ENCODE data around the gene MAPK4.
"Not testable (repeated sequence)": the region's sequence is repeated elsewhere in the genome, so short reads cannot be mapped to it uniquely, and the experiment has no call there.

Gene MAPK4

GRCh38 chr18:50558948-50559751 is 737 bp upstream of the MAPK4 start:
- no peak overlapping the region for H3K9ac ChIP-seq (ENCODE audit: low read depth, low read length, poor library complexity, severe bottlenecking)
- no peak overlapping the region for H3K4me3 ChIP-seq (ENCODE audit: low read length, poor library complexity, severe bottlenecking)
- no peaks in the 10 kb centered on the region for H4K20me1 ChIP-seq (ENCODE audit: insufficient read depth, low read length, poor library complexity, severe bottlenecking)
- no peaks in the 10 kb centered on the region for H3F3A ChIP-seq (ENCODE audit: low read depth)
- no peaks in the 10 kb centered on the region for H3K36me3 ChIP-seq (ENCODE audit: insufficient read depth, low read length)
- TF ChIP-seq EZH2phosphoT487 (IDR thresholded peaks at IDR 0.05; ENCODE audit: borderline replicate concordance) (no peak), CTCF (conservative IDR thresholded peaks at IDR 0.05; ENCODE audit: low read length) (no peak)
- no peaks in the 10 kb centered on the region for H3K27me3 ChIP-seq (ENCODE audit: insufficient read depth, low read length, poor library complexity, severe bottlenecking)
- no peaks in the 10 kb centered on the region for H3K4me1 ChIP-seq (ENCODE audit: insufficient read depth, low read length, poor library complexity, severe bottlenecking)
- H3K9me2 ChIP-seq (replicated peaks; ENCODE audit: low read depth, low read length) = no peaks in the 10 kb centered on the region
- H2AFZ ChIP-seq (ENCODE audit: low read length) = no peak overlapping the region
- H3K9me3 ChIP-seq (ENCODE audit: insufficient read depth, low read depth, low read length) = peaks cover 11% of the 10 kb centered on the region; the same call in 1 of the 2 replicates
- no peak overlapping the region for H3K4me2 ChIP-seq (ENCODE audit: low read depth, low read length, poor library complexity, severe bottlenecking)
- no peaks in the 10 kb centered on the region for H3K79me2 ChIP-seq (ENCODE audit: insufficient read depth, low read length)

- H3K4me2 ChIP-seq (ENCODE audit: low read depth, low read length, poor library complexity, severe bottlenecking) = no peak overlapping the region
- no peaks in the 10 kb centered on the region for H3K9me2 ChIP-seq (replicated peaks; ENCODE audit: low read depth, low read length)
- peaks cover 7% of the 10 kb centered on the region; the same call in 1 of the 2 replicates for H3K9me3 ChIP-seq (ENCODE audit: insufficient read depth, low read depth, low read length)
- H3F3A ChIP-seq (ENCODE audit: low read depth) = no peaks in the 10 kb centered on the region
- no peak overlapping the region for H2AFZ ChIP-seq (ENCODE audit: low read length)
- TF ChIP-seq CTCF (conservative IDR thresholded peaks at IDR 0.05; ENCODE audit: low read length) = no peak
- TF ChIP-seq EZH2phosphoT487 (IDR thresholded peaks at IDR 0.05; ENCODE audit: borderline replicate concordance) = no peak
- no peaks in the 10 kb centered on the region for H3K36me3 ChIP-seq (ENCODE audit: insufficient read depth, low read length)
- no peaks in the 10 kb centered on the region for H3K27me3 ChIP-seq (ENCODE audit: insufficient read depth, low read length, poor library complexity, severe bottlenecking)
- H3K9ac ChIP-seq (ENCODE audit: low read depth, low read length, poor library complexity, severe bottlenecking) = no peak overlapping the region
- H3K79me2 ChIP-seq (ENCODE audit: insufficient read depth, low read length) = no peaks in the 10 kb centered on the region
- H4K20me1 ChIP-seq (ENCODE audit: insufficient read depth, low read length, poor library complexity, severe bottlenecking) = no peaks in the 10 kb centered on the region
- no peak overlapping the region for H3K4me3 ChIP-seq (ENCODE audit: low read length, poor library complexity, severe bottlenecking)
- H3K4me1 ChIP-seq (ENCODE audit: insufficient read depth, low read length, poor library complexity, severe bottlenecking) = no peaks in the 10 kb centered on the region
These were observed 1.1 kb downstream of the MAPK4 start for GRCh38 chr18:50560681-50561629.

DNA sequence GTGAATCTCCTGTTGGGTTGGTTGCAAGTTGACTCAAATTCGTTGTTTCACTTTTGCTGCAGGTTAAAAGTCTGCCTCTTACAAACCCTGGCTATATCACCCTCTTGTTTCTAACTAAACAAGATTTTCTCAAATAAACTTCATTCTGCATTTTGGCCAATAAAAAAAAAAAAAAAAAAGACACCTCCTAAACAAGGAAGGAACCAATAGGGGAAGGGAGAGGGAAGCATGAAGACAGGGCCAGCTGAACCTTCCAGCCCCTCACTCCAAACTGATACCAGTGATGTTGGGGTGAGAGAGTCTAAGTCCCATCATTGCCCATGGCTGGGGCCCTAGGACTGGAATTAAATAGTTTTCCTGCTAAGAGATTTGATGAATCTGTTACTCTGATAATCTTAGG is 2.4 kb downstream of the MAPK4 start:
- H3K9me2 ChIP-seq (replicated peaks; ENCODE audit: low read depth, low read length); H3K4me1 ChIP-seq (ENCODE audit: insufficient read depth, low read length, poor library complexity, severe bottlenecking); H3K4me2 ChIP-seq (ENCODE audit: low read depth, low read length, poor library complexity, severe bottlenecking); H3K36me3 ChIP-seq (ENCODE audit: insufficient read depth, low read length); H3K27me3 ChIP-seq (ENCODE audit: insufficient read depth, low read length, poor library complexity, severe bottlenecking); H3F3A ChIP-seq (ENCODE audit: low read depth); H2AFZ ChIP-seq (ENCODE audit: low read length); H3K9ac ChIP-seq (ENCODE audit: low read depth, low read length, poor library complexity, severe bottlenecking); H3K4me3 ChIP-seq (ENCODE audit: low read length, poor library complexity, severe bottlenecking); H3K79me2 ChIP-seq (ENCODE audit: insufficient read depth, low read length); H3K9me3 ChIP-seq (ENCODE audit: insufficient read depth, low read depth, low read length); H4K20me1 ChIP-seq (ENCODE audit: insufficient read depth, low read length, poor library complexity, severe bottlenecking): not testable (repeated sequence)
